GM10847 (cell line): ENCODE measurements around the gene BABAM2.

Source experiments
- POLR2A ChIP-seq: IDR thresholded peaks from 2 replicates; pipeline ENCODE4 v1.6.1; 2011; ENCODE audit not compliant: insufficient read length; ENCODE audit errors: extremely low read depth

Gene BABAM2

DNA sequence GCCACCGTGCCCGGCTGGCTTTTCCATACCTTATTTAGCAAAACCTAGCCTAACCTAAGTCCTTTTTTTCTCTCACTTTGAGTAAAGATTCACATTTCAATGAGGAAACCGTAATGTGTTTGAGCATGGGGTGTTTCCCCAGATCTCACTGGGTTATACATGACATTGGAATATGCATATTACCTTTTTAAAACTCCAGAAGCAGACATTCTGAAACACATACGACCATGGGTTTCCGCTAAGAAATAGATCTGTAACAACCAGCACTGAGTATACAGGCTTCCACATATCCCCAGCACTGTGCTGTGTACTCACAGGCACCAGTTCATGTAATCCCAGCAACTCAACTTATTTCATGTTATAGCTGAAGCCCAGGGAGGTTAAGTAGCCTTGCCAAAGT lies 461.1 kb downstream of the BABAM2 start:
- TF ChIP-seq POLR2A = no peak

DNA sequence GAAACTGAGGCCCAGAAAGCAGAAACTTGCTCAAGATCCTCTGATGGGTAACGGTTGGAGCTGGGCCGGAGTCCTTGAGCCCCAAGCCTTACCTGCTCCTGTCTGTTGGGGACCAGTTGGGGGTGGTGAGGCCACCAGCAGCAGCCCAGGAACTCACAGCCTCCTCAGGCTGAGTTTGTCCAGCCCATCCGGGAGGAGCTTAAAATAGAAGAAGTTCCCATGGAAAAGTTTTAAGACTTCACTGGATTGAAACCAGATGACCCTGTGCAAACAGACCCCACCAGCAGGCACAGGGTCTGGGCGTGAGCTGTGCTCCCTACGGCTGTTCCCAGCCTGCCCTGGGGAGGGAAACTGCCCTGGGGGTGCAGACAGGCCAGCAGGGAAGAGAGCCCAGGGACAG lies 461.6 kb downstream of the BABAM2 start:
- TF ChIP-seq POLR2A = no peak

GRCh38 chr2:28352610-28353195 lies 462.2 kb downstream of the BABAM2 start:
- TF ChIP-seq POLR2A = no peak

DNA sequence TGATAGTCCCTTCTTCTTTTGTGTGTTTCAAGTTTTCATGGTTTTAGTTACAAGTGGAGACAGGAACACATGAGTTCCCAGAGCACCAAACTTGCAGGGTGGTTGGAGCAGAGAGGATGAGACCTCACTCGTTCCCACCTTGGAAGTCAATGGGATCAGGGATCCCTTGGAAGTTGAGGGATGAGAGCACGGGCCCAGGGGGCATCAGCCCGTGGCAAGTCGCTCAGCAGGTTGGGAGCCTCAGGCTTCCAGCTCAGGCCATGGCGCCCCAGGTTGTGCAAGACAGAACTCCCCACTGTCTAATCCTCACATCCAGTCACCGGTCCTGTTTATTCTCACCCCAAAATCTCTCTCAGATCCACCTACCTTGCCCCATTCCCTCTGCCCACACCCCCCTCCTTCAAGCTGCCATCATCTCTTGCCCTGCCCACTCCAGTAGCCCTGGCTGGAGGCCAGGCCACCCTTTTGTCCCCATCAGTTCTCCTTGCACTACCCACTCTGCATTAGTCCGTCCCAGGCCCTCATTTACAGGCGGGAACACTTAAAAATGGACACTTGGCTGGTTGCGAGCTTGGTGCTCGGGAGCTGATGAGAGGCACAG lies 464.5 kb downstream of the BABAM2 start:
- TF ChIP-seq POLR2A = no peak

GRCh38 chr2:28355521-28356094 lies 465.1 kb downstream of the BABAM2 start:
- no peak for TF ChIP-seq POLR2A

- TF ChIP-seq POLR2A = no peak
These were observed 465.8 kb downstream of the BABAM2 start for GRCh38 chr2:28356095-28356911.

DNA sequence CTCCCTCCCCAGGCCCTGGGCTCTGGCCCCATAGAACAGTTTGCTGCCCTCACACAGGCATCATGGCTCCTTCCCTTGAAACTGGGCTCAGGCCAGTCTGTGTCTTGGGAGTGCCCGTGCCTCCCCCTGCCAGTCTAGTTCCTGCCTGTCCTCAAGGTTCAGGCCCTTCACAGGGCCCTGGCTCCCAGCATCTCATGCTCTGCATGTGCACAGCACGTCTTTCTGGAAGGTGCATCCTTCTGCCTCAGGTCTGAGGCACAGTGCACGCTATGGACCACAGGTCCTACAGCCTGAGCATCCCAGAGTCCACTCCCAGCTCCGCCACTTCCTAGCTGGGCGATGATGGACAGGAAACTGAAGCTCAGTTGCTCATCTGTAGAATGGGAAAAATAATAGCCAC lies 466.5 kb downstream of the BABAM2 start:
- no peak for TF ChIP-seq POLR2A

DNA sequence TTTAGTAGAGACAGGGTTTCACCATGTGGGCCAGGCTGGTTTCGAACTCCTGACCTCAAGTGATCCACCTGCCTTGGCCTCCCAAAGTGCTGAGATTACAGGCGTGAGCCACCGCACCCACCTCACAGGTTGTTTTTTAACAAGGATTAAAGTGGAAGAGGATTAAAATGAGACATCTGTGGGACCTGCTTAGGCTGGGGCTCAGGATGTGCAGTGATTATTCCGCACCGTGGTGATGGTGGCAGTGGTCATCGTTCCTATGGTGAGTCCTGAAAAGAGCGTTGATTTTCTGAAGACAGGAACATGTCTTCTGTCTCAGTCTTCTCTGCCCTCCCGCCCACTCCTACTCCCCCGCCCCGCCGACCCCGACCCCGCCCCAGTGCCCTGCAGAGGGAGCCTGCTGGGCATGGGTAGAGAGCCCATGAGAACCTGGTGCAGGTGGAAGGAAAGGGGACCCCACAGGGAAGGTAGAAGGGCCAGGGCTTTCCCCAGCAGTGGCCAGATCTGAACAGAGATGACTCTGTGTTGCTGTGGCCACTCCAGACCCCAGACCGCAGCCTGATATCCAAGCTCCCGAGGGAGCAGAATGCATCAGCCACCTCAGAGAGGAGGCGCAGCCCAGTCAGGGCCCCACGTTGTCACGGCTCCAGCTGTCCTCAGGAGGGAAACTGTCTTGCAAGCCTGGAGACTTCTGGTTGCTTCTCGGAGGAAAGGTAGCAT lies 467.6 kb downstream of the BABAM2 start:
- no peak for TF ChIP-seq POLR2A

DNA sequence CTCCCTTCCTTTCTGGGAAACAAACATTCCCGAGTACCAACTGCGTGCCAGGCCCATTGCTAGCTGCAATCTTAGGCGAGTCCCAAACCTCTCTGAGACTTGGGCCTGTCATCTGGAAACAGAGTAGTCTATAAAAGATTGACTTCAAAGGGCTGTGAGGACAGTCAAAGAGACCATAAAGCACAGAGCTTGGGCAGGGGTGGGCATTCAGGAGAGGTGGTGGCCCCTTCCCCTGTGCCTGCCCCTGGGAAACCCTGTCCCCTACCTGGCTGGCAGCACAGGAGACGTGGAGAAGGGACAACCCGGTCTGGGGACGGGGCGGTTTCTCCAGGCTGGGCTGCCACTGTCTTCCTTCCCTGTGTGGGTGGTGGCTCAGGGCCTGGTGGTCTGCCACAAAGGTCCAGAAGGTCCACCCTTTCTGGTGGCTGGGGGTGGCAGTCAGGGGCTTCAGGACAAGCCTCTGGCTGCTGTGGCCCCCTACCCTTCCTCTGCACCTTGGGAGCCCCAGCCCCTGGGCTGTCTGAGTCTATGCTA lies 468.2 kb downstream of the BABAM2 start:
- no peak for TF ChIP-seq POLR2A

DNA sequence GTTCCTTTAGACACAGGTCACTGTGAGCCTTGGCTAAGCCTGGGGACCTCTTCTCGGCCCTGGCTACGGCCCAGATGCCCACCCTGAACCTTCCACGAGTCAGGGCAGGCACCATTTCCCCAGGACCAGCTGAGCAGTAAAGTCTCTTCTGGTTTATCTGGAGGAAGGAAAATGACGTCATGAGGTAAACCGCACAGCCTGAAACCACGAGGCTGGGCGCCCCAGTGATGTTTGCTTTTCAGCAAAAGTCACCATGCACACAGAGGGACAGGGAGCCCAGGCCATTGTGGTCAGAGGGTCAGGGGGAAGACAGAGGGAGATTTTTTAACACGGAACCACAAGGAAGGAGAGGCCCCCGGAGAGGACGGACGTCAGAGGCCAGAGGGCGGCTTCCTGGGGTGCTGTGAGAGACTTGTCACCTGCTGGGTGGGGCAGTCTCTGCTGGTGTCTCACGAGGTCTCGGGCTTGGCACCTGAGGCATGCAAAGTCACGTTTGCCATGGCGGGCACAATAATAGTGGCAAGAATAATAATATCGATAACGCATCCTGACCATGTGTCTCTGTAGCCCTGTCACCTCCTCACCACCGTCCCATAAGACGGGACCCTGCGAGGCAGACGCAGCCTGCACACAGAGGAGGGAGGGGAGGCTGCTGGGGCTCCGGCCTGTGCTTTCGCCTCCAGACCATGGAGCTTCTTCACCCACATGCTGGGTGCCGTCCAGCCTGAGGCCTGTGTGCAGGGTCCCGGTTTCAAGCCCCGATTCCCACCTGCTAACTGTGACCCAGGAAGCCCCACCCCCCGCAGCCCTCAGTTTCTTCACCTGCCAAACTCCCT lies 468.9 kb downstream of the BABAM2 start:
- TF ChIP-seq POLR2A = no peak

DNA sequence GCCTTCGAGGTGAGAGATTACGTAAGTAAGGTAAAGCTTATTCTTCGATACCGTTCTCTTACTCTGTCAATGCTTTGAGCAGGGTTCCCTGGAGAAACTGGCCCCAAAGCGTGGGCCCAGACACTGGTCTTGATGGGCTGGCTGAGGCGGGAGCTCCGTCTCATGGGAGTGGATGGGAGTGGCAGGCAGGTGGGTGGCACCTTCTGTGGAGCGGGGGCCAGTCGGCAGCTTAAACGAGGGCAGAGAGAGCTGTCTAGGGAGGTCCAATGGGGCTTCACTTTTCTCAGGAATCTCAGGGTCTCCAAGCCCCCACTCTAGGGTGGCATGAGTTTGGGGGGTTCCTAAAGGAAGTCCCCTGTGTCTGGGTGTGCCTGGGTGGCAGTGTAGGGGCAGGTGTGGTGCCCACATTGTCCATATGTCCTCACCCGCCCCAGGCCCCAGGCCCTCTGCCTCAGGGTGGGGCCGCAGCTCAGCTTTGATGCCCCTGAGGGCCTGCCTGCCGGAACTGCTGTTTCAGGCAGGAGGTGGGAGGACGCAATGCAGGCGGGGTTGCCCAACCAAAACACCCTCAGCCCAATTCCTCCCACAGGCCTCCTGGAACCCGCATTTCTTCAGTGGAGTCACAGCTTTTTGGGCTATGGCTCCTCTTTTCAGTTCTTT lies 469.7 kb downstream of the BABAM2 start:
- TF ChIP-seq POLR2A = no peak

- no peak for TF ChIP-seq POLR2A
These were observed 470.3 kb downstream of the BABAM2 start for GRCh38 chr2:28360718-28361293.

GRCh38 chr2:28361991-28362710 lies 471.6 kb downstream of the BABAM2 start:
- no peak for TF ChIP-seq POLR2A
